GM12878 (cell line): Measurements from ENCODE around the gene PARK7. TPM values are rescaled to one million over a fixed set of nuclear protein-coding genes. Genes with fewer than 3 reads are reported as not detected.

Experiments used
- ATAC-seq: fragments of 200-7000 bp; cut with Tn5 transposase; 3 replicates; pipeline ENCODE4 v1.9.1; 2020; ENCODE audit warnings: mild to moderate bottlenecking, moderate library complexity
- BruUV-seq: library from RNA; stranded (reverse); fragments of 400-500 nt; replicated peaks from 2 replicates; lab custom pipeline; 2021; lab: Mats Ljungman, UMichigan
- CTCF ChIA-PET: fragments of 300-600 bp; sonication (Branson Sonifier 250); formaldehyde crosslinking; extraction: SDS; loops from one replicate; lab custom pipeline; 2021; ENCODE audit warnings: inconsistent platforms; lab: Yijun Ruan, JAX
- POLR2A ChIA-PET: fragments of 350-600 bp; formaldehyde crosslinking; extraction: SDS; loops from one replicate; lab custom pipeline; 2021; ENCODE audit warnings: inconsistent platforms; lab: Charles Lee
- RAD21 ChIA-PET: fragments of 300-600 bp; sonication (Branson Sonifier 250); formaldehyde crosslinking; loops from one replicate; lab custom pipeline; 2023; ENCODE audit warnings: antibody characterized with exemption; ENCODE audit not compliant: unreplicated experiment; lab: Charles Lee
- SMC1A ChIA-PET: fragments of 300-600 bp; sonication (Branson Sonifier 250); formaldehyde crosslinking; loops from one replicate; lab custom pipeline; 2023; ENCODE audit not compliant: unreplicated experiment, uncharacterized antibody; lab: Charles Lee
- DNase-seq: peaks from one replicate; pipeline ENCODE4 v3.0.0-alpha.2; 2011; ENCODE audit warnings: low read depth, low spot score
- FAIRE-seq: peaks from 3 replicates; lab custom pipeline; 2011; peaks lifted over from hg19 to GRCh38; lab: Jason Lieb, UNC
- H2AFZ ChIP-seq: 2 replicates; pipeline ENCODE4 v1.6.0; 2011; ENCODE audit warnings: low read depth, low read length, control low read depth; ENCODE audit not compliant: control insufficient read depth
- H3K27ac ChIP-seq: 2 replicates; pipeline ENCODE4 v1.5.1; 2011; ENCODE audit warnings: control low read depth; ENCODE audit not compliant: control insufficient read depth, insufficient read depth
- H3K27me3 ChIP-seq, 2 experiments: replicated peaks in 1 of 2; 2 replicates each; pipeline versions ENCODE4 v1.6.0 to v1.6.1; 2011; ENCODE audit warnings: low read length in 1 of 2; ENCODE audit not compliant: control insufficient read depth in 2 of 2, insufficient read depth in 2 of 2
- H3K36me3 ChIP-seq, 2 experiments: 2 replicates each; pipeline ENCODE4 v1.5.1; 2011; ENCODE audit warnings: low read length in 1 of 2; ENCODE audit not compliant: control insufficient read depth in 2 of 2, insufficient read depth in 2 of 2
- H3K4me1 ChIP-seq: 2 replicates; pipeline ENCODE4 v1.6.1; 2011; ENCODE audit warnings: mild to moderate bottlenecking, low read length, moderate library complexity, mixed read lengths; ENCODE audit not compliant: control insufficient read depth, insufficient read depth
- H3K4me2 ChIP-seq: 2 replicates; pipeline ENCODE4 v1.6.0; 2011; ENCODE audit warnings: control low read depth; ENCODE audit not compliant: control insufficient read depth, insufficient read depth
- H3K4me3 ChIP-seq: fragments of 200-600 bp; sonication (generic); 2 replicates; pipeline ENCODE4 v1.5.1; 2016
- H3K79me2 ChIP-seq: 2 replicates; pipeline ENCODE4 v1.6.0; 2011; ENCODE audit warnings: low read length; ENCODE audit not compliant: control insufficient read depth, insufficient read depth
- H3K9ac ChIP-seq: 2 replicates; pipeline ENCODE4 v1.8.0; 2011; ENCODE audit warnings: low read length, control low read depth, mixed read lengths; ENCODE audit not compliant: control insufficient read depth, insufficient read depth
- H3K9me3 ChIP-seq: replicated peaks from 3 replicates; pipeline ENCODE4 v1.5.1; 2011; ENCODE audit warnings: mild to moderate bottlenecking, low read length; ENCODE audit not compliant: control insufficient read depth, insufficient read depth
- H4K20me1 ChIP-seq: 2 replicates; pipeline ENCODE4 v1.6.0; 2011; ENCODE audit not compliant: control insufficient read depth, insufficient read depth
- FOXK2 ChIP-seq: fragments of 450-650 bp; IDR thresholded peaks from 2 replicates; pipeline ENCODE4 v1.6.1; 2017; ENCODE audit warnings: mild to moderate bottlenecking, moderate library complexity
- POLR2AphosphoS2 ChIP-seq: IDR thresholded peaks from 2 replicates; pipeline ENCODE4 v1.6.1; 2011; ENCODE audit warnings: low read depth, mild to moderate bottlenecking, low read length, improper control_type of control experiment, moderate library complexity
- SPI1 ChIP-seq: IDR thresholded peaks from 2 replicates; pipeline ENCODE4 v1.6.1; 2011; ENCODE audit warnings: low read depth, mild to moderate bottlenecking, low read length, moderate library complexity, borderline replicate concordance; ENCODE audit not compliant: insufficient read depth
- SUZ12 ChIP-seq: fragments of 200-600 bp; sonication (generic); IDR thresholded peaks from one replicate; pipeline ENCODE4 v1.6.1; 2018; ENCODE audit warnings: antibody characterized with exemption, mild to moderate bottlenecking; ENCODE audit not compliant: unreplicated experiment
- YBX1 ChIP-seq: fragments of 450-650 bp; IDR thresholded peaks from 2 replicates; pipeline ENCODE4 v1.6.1; 2016; ENCODE audit warnings: antibody characterized with exemption
- WGBS: methylation state at CpG from one replicate; pipeline ENCODE4 v1.1.6; 2016; ENCODE audit warnings: low lambda C conversion rate; ENCODE audit not compliant: insufficient replicate concordance, insufficient coverage; ENCODE audit errors: missing lambda C conversion rate; 5-methylcytosine and 5-hydroxymethylcytosine counted together
- in situ Hi-C: fragments of 300-500 bp; cut with MboI; formaldehyde crosslinking; loops from 9 replicates; pipeline ENCODE4 v1.14.3; 2018; ENCODE audit warnings: mixed read lengths
- intact Hi-C: fragments of 100-400 bp; cut with micrococcal nuclease; formaldehyde crosslinking; loops from one replicate; pipeline ENCODE4 v1.14.2; 2022; ENCODE audit not compliant: unreplicated experiment
- polyA plus RNA-seq, 11 experiments: library from polyadenylated mRNA; depleted of rRNA in 4 of 11; unstranded in 6 of 11; stranded (reverse) in 5 of 11; fragments of >200 nt; fragmentation: Nextera tagmentation in 4 of 11; fragmentation: Illumina TruSeq in 1 of 11; extraction: Ambion mirVana in 4 of 11; extraction: Trizol in 1 of 11; gene quantifications; 1 replicate in 1 of 11; 2 replicates in 10 of 11; pipeline versions ENCODE4 v1.2.1 to v1.2.3, GENCODE V29; 2011 to 2016; ENCODE audit warnings: inconsistent platforms in 2 of 11, missing spikeins in 2 of 11, low read depth in 1 of 11
- total RNA-seq, 4 experiments: library from RNA; depleted of rRNA in 3 of 4; stranded (reverse); fragments of >200 nt in 3 of 4; fragmentation: Illumina TruSeq in 1 of 4; extraction: Trizol in 1 of 4; gene quantifications; 2 replicates each; pipeline versions ENCODE4 v1.2.1 to v1.2.3, GENCODE V29; 2013 to 2021
- TF ChIP-seq, protein P1 (sequence below): fragments of 450-650 bp; formaldehyde crosslinking; IDR thresholded peaks from 2 replicates; pipeline ENCODE4 v1.4.0; 2020; ENCODE audit warnings: mild to moderate bottlenecking, moderate library complexity
- TF ChIP-seq, protein P2 (sequence below): fragments of 450-650 bp; IDR thresholded peaks from 2 replicates; pipeline ENCODE4 v1.6.1; 2016; ENCODE audit warnings: mild to moderate bottlenecking, moderate library complexity, borderline replicate concordance
- TF ChIP-seq, protein P3 (sequence below): IDR thresholded peaks from 2 replicates; pipeline ENCODE4 v1.6.1; 2012; ENCODE audit warnings: low read depth, low read length, improper control_type of control experiment

PARK7 gene
- total and polyA plus RNA-seq, 10 of the 15 experiments (the other 5 are each of a cell fraction or from before 2014, with no cell fraction given), result 267 to 1,056 (median 495) TPM

DNA sequence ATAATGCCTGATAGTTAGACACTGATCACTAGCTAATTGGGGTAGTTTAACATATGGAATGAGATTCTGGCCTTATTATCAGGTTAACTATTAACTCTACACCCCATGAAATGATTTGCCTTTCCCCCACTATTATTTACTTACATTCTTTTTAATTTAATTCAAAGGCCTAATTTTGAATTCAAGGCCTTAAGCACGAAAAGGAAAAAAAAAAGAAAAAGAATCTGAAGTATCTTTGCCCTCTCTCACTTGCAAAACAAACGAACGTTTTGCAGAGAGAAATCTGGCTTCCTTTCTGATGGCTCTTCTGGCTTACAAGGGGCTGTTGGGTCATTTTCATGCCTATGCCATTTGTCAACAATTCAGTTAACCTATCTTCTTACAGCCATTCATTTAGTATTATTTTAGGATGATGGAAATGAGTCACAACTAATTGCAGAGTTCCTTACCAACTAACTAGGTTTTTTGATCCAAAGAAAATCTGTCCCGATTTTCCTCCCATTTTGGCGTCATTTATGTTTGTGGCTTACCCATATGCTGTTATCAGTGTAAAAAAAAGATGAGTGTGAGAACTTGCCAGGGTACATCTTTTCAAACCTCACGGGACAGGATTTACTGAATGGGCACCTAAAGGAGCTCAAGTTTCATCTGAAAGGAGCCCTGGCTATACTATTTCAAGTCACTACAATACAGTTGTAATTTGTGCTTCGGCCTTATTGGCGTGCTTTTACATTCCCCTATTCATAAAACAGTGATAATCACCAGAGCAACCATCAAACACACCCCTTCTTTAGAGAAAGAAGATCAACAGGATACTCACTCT lies 66.4 kb downstream of the PARK7 start (continued):
- no peak for TF ChIP-seq SPI1
- no peak for TF ChIP-seq POLR2AphosphoS2
- no peak for TF ChIP-seq YBX1
- no peak for TF ChIP-seq FOXK2
- TF ChIP-seq, protein P1, sequence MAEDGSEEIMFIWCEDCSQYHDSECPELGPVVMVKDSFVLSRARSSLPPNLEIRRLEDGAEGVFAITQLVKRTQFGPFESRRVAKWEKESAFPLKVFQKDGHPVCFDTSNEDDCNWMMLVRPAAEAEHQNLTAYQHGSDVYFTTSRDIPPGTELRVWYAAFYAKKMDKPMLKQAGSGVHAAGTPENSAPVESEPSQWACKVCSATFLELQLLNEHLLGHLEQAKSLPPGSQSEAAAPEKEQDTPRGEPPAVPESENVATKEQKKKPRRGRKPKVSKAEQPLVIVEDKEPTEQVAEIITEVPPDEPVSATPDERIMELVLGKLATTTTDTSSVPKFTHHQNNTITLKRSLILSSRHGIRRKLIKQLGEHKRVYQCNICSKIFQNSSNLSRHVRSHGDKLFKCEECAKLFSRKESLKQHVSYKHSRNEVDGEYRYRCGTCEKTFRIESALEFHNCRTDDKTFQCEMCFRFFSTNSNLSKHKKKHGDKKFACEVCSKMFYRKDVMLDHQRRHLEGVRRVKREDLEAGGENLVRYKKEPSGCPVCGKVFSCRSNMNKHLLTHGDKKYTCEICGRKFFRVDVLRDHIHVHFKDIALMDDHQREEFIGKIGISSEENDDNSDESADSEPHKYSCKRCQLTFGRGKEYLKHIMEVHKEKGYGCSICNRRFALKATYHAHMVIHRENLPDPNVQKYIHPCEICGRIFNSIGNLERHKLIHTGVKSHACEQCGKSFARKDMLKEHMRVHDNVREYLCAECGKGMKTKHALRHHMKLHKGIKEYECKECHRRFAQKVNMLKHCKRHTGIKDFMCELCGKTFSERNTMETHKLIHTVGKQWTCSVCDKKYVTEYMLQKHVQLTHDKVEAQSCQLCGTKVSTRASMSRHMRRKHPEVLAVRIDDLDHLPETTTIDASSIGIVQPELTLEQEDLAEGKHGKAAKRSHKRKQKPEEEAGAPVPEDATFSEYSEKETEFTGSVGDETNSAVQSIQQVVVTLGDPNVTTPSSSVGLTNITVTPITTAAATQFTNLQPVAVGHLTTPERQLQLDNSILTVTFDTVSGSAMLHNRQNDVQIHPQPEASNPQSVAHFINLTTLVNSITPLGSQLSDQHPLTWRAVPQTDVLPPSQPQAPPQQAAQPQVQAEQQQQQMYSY (CRISPR knock-in tag), result no peak
- TF ChIP-seq, all 136 proteins: peak for 0

DNA sequence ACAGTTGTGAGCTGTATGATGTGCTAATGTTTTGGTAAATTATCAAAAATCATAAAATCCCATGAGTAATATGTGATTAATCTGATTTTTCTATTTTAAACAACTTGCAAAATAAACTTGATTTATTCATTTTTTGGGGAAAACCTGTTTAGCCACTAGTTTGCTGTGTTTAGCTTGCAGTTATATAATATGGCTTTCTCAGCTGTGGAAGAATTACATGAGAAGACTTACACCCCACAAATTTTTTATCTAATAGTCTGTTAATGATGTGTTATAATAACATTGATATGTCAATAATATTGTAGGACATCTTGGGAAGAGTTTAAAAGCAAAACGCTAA lies 67.0 kb downstream of the PARK7 start:
- Histone ChIP-seq H3K4me2 (no peak overlapping the region), H4K20me1 (no peaks in the 10 kb centered on the region), H3K9ac (no peak overlapping the region), H2AFZ (no peak overlapping the region), H3K27ac (no peak overlapping the region)
- no TSS peak for BruUV-seq
- intact Hi-C loops, result loop anchor here (2.0 to 5.0 kb wide), 2 partner anchors 139 to 286 kb away; no protein-coding TSS in a partner anchor
- FAIRE-seq, result no peak
- TF ChIP-seq, protein P2, sequence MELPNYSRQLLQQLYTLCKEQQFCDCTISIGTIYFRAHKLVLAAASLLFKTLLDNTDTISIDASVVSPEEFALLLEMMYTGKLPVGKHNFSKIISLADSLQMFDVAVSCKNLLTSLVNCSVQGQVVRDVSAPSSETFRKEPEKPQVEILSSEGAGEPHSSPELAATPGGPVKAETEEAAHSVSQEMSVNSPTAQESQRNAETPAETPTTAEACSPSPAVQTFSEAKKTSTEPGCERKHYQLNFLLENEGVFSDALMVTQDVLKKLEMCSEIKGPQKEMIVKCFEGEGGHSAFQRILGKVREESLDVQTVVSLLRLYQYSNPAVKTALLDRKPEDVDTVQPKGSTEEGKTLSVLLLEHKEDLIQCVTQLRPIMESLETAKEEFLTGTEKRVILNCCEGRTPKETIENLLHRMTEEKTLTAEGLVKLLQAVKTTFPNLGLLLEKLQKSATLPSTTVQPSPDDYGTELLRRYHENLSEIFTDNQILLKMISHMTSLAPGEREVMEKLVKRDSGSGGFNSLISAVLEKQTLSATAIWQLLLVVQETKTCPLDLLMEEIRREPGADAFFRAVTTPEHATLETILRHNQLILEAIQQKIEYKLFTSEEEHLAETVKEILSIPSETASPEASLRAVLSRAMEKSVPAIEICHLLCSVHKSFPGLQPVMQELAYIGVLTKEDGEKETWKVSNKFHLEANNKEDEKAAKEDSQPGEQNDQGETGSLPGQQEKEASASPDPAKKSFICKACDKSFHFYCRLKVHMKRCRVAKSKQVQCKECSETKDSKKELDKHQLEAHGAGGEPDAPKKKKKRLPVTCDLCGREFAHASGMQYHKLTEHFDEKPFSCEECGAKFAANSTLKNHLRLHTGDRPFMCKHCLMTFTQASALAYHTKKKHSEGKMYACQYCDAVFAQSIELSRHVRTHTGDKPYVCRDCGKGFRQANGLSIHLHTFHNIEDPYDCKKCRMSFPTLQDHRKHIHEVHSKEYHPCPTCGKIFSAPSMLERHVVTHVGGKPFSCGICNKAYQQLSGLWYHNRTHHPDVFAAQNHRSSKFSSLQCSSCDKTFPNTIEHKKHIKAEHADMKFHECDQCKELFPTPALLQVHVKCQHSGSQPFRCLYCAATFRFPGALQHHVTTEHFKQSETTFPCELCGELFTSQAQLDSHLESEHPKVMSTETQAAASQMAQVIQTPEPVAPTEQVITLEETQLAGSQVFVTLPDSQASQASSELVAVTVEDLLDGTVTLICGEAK, result no peak
- TF ChIP-seq SUZ12, result no peak
- TF ChIP-seq, protein P3, sequence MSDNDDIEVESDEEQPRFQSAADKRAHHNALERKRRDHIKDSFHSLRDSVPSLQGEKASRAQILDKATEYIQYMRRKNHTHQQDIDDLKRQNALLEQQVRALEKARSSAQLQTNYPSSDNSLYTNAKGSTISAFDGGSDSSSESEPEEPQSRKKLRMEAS, result no peak
- TF ChIP-seq, all 136 proteins: peak for 0
- ChIA-PET SMC1A (interaction anchor here (1.2 to 1.6 kb wide), 3 partner anchors 12 to 286 kb away, joined by 3 to 4 read pairs (median 3); no protein-coding TSS in a partner anchor), POLR2A (no interaction called here), RAD21 (interaction anchor here (0.8 to 1.1 kb wide), 3 partner anchors 14 to 287 kb away, joined by 3 read pairs; no protein-coding TSS in a partner anchor), CTCF (interaction anchor here (0.9 to 2.4 kb wide), 3 partner anchors 13 to 53 kb away, joined by 3 to 12 read pairs (median 4); no protein-coding TSS in a partner anchor)
- in situ Hi-C loops, result no loop called here
- Histone ChIP-seq H3K27me3 (peaks cover 0 to 4% of the 10 kb centered on the region in 2 experiments; a peak in 1 of 4 replicates), H3K4me1 (peaks cover 5% of the 10 kb centered on the region), H3K79me2 (no peaks in the 10 kb centered on the region), H3K4me3 (no peak overlapping the region), H3K9me3 (no peaks in the 10 kb centered on the region), H3K36me3 (no peaks in the 10 kb centered on the region)
- DNase-seq, result no peak
- 62% methylated on average over 1 of the region's 1 CpG for WGBS
- ATAC-seq, result no peak
